GM12892 (cell line): Measurements from ENCODE around the gene CPED1.

Source experiments
- POLR2A ChIP-seq: IDR thresholded peaks from 2 replicates; pipeline ENCODE4 v1.6.1; 2011; ENCODE audit warnings: low read depth, low read length, control low read depth
- TAF1 ChIP-seq: IDR thresholded peaks from 2 replicates; pipeline ENCODE4 v1.6.1; 2011; ENCODE audit warnings: low read depth, mild to moderate bottlenecking, control low read depth, low read length, borderline replicate concordance

DNA sequence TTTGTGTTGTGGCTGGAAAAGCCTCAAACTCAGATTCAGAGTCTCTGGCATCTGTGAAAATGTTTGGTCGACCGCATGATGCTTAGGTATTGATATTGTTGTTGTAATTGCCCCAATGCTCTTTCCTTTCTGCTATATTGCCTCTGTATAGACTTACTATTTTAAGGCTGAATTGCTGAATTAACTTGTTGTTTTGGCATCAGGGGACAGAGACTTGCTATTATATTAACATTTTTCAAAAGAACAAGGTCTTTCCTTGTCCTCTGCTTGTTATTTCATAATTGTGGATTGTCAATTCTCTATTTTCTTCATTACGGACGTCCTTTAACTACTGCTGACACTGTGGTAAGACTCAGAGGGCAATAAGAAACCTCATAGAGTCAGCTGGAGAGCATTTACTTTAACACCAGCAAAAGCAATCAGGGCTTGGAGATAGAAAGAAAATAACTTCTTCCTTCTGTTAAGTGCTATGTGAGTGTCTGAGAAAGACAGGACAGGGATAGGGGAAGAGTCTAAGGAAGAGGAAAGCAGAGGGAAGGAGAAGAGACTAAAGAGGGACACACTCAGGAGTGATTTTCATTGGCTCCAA, 17.6 kb downstream of the CPED1 start:
- TF ChIP-seq TAF1 (no peak), POLR2A (no peak)
